ENCODE measurements around the gene C6orf52. TPM values are rescaled to one million over a fixed set of nuclear protein-coding genes. Genes with fewer than 3 reads are reported as not detected.

Gene C6orf52
- total and polyA plus RNA-seq, 2 of the 13 experiments (the other 11 are each of a cell fraction or from before 2014, with no cell fraction given): 0.50 to 0.53 TPM

DNA sequence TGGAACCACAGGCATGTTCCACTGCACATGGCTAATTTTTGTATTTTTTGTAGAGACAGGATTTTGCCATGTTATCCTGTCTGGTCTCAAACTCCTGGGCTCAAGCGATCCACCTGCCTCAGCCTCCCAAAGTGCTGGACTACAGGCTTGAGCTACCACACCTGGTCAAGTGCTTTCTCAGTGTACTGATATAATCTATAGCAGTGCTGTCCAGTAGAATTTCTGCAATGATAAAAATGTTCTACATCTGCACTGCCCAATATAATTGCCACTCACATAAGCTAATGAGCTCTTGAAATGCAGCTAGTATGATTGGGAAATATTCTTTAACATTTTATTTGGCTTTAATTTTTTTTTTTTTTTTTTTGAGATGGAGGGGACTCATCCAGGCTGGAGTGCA, 64.2 kb downstream of the C6orf52 start (continued):
- TF ChIP-seq FLYWCH1 (CRISPR knock-in tag; IDR thresholded peaks at IDR 0.05) (no peak), ZFY (CRISPR knock-in tag; IDR thresholded peaks at IDR 0.05) (no peak), ZNF335 (CRISPR knock-in tag; IDR thresholded peaks at IDR 0.05) (no peak), MAZ (IDR thresholded peaks at IDR 0.05; ENCODE audit: borderline replicate concordance, low read depth, low read length) (no peak), MAZ (CRISPR knock-in tag; IDR thresholded peaks at IDR 0.05; ENCODE audit: low read depth) (no peak), ZNF644 (CRISPR knock-in tag; IDR thresholded peaks at IDR 0.05; ENCODE audit: low read depth) (no peak), KDM5B (CRISPR knock-in tag; IDR thresholded peaks at IDR 0.05; ENCODE audit: borderline replicate concordance) (no peak), ZNF713 (CRISPR knock-in tag; IDR thresholded peaks at IDR 0.05) (no peak), ZNF607 (CRISPR knock-in tag; IDR thresholded peaks at IDR 0.05; ENCODE audit: borderline replicate concordance) (no peak), ZC3H4 (CRISPR knock-in tag; IDR thresholded peaks at IDR 0.05; ENCODE audit: borderline replicate concordance) (no peak)
- TF ChIP-seq, protein P1, sequence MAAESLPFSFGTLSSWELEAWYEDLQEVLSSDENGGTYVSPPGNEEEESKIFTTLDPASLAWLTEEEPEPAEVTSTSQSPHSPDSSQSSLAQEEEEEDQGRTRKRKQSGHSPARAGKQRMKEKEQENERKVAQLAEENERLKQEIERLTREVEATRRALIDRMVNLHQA (CRISPR knock-in tag; IDR thresholded peaks at IDR 0.05): no peak
- TF ChIP-seq, protein P2, sequence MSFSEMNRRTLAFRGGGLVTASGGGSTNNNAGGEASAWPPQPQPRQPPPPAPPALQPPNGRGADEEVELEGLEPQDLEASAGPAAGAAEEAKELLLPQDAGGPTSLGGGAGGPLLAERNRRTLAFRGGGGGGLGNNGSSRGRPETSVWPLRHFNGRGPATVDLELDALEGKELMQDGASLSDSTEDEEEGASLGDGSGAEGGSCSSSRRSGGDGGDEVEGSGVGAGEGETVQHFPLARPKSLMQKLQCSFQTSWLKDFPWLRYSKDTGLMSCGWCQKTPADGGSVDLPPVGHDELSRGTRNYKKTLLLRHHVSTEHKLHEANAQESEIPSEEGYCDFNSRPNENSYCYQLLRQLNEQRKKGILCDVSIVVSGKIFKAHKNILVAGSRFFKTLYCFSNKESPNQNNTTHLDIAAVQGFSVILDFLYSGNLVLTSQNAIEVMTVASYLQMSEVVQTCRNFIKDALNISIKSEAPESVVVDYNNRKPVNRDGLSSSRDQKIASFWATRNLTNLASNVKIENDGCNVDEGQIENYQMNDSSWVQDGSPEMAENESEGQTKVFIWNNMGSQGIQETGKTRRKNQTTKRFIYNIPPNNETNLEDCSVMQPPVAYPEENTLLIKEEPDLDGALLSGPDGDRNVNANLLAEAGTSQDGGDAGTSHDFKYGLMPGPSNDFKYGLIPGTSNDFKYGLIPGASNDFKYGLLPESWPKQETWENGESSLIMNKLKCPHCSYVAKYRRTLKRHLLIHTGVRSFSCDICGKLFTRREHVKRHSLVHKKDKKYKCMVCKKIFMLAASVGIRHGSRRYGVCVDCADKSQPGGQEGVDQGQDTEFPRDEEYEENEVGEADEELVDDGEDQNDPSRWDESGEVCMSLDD (CRISPR knock-in tag; IDR thresholded peaks at IDR 0.05; ENCODE audit: borderline replicate concordance): no peak
- TF ChIP-seq, protein P3, sequence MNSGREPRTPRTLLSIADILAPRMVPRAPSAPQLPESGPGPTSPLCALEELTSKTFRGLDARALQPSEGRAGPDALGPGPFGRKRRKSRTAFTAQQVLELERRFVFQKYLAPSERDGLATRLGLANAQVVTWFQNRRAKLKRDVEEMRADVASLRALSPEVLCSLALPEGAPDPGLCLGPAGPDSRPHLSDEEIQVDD (CRISPR knock-in tag; IDR thresholded peaks at IDR 0.05; ENCODE audit: borderline replicate concordance): no peak
